Colonic mucosa (tissue), 4 donors: ENCODE results near the gene NAA40. TPM values are rescaled to one million over a fixed set of nuclear protein-coding genes. Genes with fewer than 3 reads are reported as not detected.

Experiments used
- DNase-seq: peaks from one replicate; pipeline ENCODE4 v3.0.0-alpha.2; 2020
- H3K27ac ChIP-seq: fragments of 200-600 bp; one replicate; pipeline ENCODE4 v1.8.0; 2021
- H3K27me3 ChIP-seq: fragments of 200-600 bp; one replicate; pipeline ENCODE4 v1.8.0; 2021
- H3K36me3 ChIP-seq: fragments of 200-600 bp; one replicate; pipeline ENCODE4 v1.8.0; 2021
- H3K4me1 ChIP-seq: fragments of 200-600 bp; one replicate; pipeline ENCODE4 v1.8.0; 2021; ENCODE audit warnings: mild to moderate bottlenecking
- H3K4me3 ChIP-seq: fragments of 200-600 bp; one replicate; pipeline ENCODE4 v1.8.0; 2021
- H3K9ac ChIP-seq, 2 donors: one replicate each; pipeline ENCODE4 v1.7.0; 2013; ENCODE audit warnings: control low read depth in 2 of 2, low read depth in 2 of 2, low read length in 2 of 2
- H3K9me3 ChIP-seq: fragments of 200-600 bp; one replicate; pipeline ENCODE4 v1.8.0; 2021
- intact Hi-C: fragments of 100-400 bp; cut with DNase I; formaldehyde crosslinking; loops from one replicate; pipeline ENCODE4 v1.14.1; 2022
- total RNA-seq, 2 donors: library from RNA; stranded (reverse); fragmentation: NEBNext Ultra II Directional in 1 of 2; extraction: Animal tissue kit (Norgen Biotek cat#: 25700) in 1 of 2; gene quantifications; one replicate each; pipeline ENCODE4 v1.2.1, GENCODE V29; 2021
- TF ChIP-seq, protein P1 (sequence below): fragments of 200-600 bp; IDR thresholded peaks from one replicate; pipeline ENCODE4 v1.8.0; 2022; ENCODE audit warnings: antibody characterized with exemption, mild to moderate bottlenecking
- donor health status: healthy.
- donor health status: DM: no; HTN: no; CAD: no.
- donor health status: DM: no; HTN: no; CAD: no.

NAA40 gene
- total RNA-seq, 2 donors from 2014 or later, result 20.5 to 32.9 TPM

DNA sequence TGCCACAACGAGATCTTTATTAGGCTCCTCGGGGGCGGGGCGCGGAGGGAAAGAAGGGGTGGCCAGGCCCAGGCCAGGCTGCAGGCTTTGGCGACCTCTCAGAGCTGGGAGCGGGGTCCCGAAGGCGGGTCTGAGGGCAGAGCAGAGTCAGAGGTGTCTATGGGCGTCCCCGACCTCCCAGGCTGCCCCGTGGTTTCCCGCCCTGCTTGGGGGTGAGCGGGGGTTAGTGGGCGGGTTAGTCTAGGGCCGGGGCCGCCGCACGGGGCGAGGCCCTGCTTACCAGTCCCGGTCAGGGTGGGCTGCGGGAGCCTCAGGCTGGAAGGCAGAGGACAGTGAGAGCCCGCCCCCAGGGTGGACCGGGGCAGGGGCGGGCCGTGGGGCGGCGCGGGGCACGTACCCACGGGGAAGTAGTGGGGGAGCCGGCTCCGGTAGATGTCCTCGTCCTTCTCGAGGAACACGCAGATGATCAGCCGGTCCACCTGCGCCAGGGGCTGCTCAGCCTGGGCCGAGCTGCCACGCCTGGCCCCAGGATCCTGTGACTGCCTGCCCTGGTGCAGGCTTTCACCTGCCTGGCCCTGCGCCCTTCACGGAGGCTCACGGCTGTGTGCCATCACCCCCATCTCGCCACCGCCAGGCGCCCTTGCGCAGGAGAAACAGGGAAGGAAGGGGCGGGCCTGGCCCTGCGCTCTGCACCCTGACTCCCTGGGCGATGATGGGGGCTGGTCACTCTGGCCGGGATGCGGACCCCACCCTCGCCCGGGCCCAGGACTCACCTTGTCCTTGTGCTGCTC lies 60.0 kb downstream of the NAA40 start:
- TF ChIP-seq, protein P1, sequence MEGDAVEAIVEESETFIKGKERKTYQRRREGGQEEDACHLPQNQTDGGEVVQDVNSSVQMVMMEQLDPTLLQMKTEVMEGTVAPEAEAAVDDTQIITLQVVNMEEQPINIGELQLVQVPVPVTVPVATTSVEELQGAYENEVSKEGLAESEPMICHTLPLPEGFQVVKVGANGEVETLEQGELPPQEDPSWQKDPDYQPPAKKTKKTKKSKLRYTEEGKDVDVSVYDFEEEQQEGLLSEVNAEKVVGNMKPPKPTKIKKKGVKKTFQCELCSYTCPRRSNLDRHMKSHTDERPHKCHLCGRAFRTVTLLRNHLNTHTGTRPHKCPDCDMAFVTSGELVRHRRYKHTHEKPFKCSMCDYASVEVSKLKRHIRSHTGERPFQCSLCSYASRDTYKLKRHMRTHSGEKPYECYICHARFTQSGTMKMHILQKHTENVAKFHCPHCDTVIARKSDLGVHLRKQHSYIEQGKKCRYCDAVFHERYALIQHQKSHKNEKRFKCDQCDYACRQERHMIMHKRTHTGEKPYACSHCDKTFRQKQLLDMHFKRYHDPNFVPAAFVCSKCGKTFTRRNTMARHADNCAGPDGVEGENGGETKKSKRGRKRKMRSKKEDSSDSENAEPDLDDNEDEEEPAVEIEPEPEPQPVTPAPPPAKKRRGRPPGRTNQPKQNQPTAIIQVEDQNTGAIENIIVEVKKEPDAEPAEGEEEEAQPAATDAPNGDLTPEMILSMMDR, result no peak
- Histone ChIP-seq H3K27me3 (no peaks in the 10 kb centered on the region), H3K9ac (no peak overlapping the region), H3K27ac (no peak overlapping the region), H3K9me3 (no peaks in the 10 kb centered on the region), H3K4me1 (peaks cover 9% of the 10 kb centered on the region), H3K4me3 (peak overlapping the region; percentile 30), H3K36me3 (peaks cover 11% of the 10 kb centered on the region)
- no peak for DNase-seq
- intact Hi-C loops, result no loop called here

DNA sequence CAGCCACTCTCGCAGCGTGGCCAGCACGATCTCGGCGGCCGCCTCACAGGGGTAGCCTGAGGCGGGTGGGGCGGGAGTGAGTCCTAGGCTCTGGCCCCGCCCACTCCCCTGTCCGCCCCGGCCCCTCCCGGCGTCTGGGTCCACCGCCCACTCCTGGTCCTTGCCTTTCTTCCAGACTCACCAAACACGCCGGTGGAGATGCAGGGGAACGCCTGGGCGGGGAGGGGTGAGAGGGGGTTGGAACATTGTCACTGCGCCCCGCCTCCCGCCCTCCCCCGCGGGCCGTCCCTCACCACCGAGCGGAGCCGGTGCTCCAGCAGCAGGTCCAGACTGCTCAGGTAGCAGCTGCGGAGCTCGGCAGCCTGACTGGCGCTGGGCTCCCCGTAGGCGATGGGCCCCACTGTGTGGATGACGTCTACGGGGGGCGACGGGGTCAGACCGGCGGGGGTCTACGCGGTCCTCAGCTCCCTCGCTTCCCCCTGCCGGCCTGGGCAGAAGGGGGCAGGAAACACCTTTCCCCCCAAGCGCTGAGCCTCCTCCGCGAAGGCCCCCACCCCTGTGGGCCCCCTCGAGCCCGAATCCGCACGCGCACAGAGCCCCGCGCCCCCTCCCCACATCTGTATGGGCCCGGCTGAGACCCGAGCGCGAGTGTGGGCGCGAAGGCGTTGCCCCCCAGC lies 60.7 kb downstream of the NAA40 start:
- Histone ChIP-seq H3K4me3 (peak overlapping the region; percentile 30), H3K4me1 (peaks cover 9% of the 10 kb centered on the region), H3K27me3 (no peaks in the 10 kb centered on the region), H3K9me3 (no peaks in the 10 kb centered on the region), H3K27ac (no peak overlapping the region), H3K36me3 (peaks cover 11% of the 10 kb centered on the region), H3K9ac (peak overlapping the region in 1 of 2 donors; percentile 35)
- DNase-seq, result peak; percentile 79
- intact Hi-C loops, result loop anchor here (1.0 kb wide), 1 partner anchor 149 kb away; no protein-coding TSS in a partner anchor
- TF ChIP-seq, protein P1, result no peak

DNA sequence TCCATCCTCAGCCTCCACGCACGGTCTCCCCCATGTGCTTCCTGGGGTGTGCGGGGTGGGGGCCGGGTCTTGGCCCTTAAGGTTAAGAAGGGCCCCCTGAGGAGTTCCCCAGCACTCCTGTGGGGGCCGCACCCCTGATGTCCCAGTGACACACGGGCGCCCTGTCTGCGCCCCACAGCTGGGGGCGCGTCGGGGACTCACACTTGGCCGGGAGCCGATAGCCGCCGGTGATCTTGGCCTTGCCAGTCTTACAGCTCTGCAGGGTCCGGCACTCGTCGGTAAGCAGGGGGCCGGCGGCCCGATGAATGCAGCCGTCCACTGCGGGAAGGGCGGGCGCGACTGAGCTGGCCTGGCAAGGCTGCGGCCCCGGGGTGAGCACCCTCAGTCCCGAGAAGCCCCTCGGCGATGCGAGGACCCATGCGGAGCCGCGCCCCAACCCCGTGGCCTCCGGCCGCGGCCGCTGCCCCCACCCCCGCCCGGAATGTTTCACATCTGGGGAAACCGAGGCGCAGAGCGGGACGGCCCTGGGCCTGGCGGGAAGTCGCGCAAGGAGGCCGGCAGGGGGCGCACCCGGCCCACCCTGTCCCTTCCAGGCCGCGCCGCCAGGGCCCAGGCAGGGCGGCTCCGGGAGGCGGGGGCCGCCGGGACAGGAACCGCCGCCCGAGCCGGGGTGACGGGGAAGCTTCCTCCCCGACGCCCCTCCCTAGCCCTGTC lies 61.4 kb downstream of the NAA40 start:
- TF ChIP-seq, protein P1, result peak; percentile 68
- no peak overlapping the region for H3K27ac ChIP-seq
- no peaks in the 10 kb centered on the region for H3K27me3 ChIP-seq
- H3K9ac ChIP-seq, result peak overlapping the region in 1 of 2 donors; percentile 35
- H3K36me3 ChIP-seq, result peaks cover 11% of the 10 kb centered on the region
- peaks cover 9% of the 10 kb centered on the region for H3K4me1 ChIP-seq
- intact Hi-C loops, result loop anchor here (1.0 kb wide), 1 partner anchor 148 kb away; no protein-coding TSS in a partner anchor
- peak overlapping the region; percentile 30 for H3K4me3 ChIP-seq
- H3K9me3 ChIP-seq, result no peaks in the 10 kb centered on the region
- DNase-seq, result peak; percentile 66

DNA sequence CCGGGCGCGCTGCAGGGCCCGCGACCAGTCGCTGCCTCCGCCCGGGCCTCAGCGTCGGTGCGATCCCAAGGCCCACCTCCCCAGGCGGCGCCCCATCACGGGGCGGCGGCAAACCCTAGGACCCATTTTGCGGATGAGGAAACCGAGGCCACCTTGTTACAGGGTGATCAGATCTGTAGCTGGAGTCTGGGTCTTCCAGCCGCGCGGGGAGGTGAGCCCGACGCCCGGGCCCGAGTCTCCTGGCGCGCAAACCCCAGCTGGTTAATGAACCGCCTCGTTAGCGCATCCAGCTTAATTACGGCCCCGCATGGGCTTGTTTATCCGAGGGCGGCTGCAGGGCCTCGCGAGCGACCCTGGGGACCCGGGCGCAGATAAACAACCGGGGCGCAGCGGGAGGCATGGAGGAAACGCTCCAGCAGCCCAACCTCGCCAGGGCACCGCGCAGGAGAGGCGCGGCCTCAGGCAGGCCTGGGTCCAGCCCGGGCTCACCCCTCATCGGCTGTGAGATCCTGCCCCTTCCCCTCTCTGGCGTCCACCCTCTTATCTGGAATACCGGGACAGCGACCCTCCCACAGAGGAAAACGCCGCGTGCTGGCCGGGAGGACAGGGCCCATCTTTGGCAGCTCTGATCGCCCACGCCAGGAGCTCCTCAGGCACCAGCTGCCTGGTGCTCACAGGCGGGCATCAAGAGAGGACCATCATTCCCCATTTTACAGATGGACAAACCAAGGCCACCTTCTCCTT lies 62.1 kb downstream of the NAA40 start:
- H3K27ac ChIP-seq, result no peak overlapping the region
- TF ChIP-seq, protein P1, result no peak
- no peaks in the 10 kb centered on the region for H3K27me3 ChIP-seq
- intact Hi-C loops, result loop anchor here (1.0 kb wide), 1 partner anchor 147 kb away; no protein-coding TSS in a partner anchor
- H3K36me3 ChIP-seq, result peaks cover 11% of the 10 kb centered on the region
- peak overlapping the region; percentile 30 for H3K4me3 ChIP-seq
- no peaks in the 10 kb centered on the region for H3K9me3 ChIP-seq
- peak overlapping the region in 1 of 2 donors; percentile 26 for H3K9ac ChIP-seq
- DNase-seq, result no peak
- H3K4me1 ChIP-seq, result peaks cover 9% of the 10 kb centered on the region
